Activated CD4-positive, alpha-beta T cell treated with anti-CD3 and anti-CD28 coated beads, Interleukin-2, amount 50 U/mL, for 16 hours (primary cell): ENCODE data around the gene MST1R.
A peak's percentile ranks its signal among the peaks of the same experiment; 100 is the strongest.
"Not testable (repeated sequence)": the region's sequence is repeated elsewhere in the genome, so short reads cannot be mapped to it uniquely, and the experiment has no call there.

Source experiments
- DNase-seq: peaks from one replicate; pipeline ENCODE4 v3.0.0-alpha.2; 2020

The MST1R gene

GRCh38 chr3:49903451-49904424 lies at the start of gene MST1R:
Gene MST1R, minus strand, starts transcription at chr3:49903873. Its CDS starts 264 bp downstream, at chr3:49903609.
- peak; percentile 80 for DNase-seq

- DNase-seq, result no peak
Observed at GRCh38 chr3:49952924-49953323, 49.3 kb upstream of the MST1R start.

GRCh38 chr3:49942651-49943050 lies 39.0 kb upstream of the MST1R start:
- DNase-seq, result no peak

GRCh38 chr3:49940667-49941249 lies 37.1 kb upstream of the MST1R start:
- DNase-seq, result peak; percentile 9

GRCh38 chr3:49939858-49940666 lies 36.4 kb upstream of the MST1R start, which contains the start of gene RBM6:
Gene RBM6, plus strand, starts transcription at chr3:49940150. Its CDS starts 22,492 bp downstream, at chr3:49962642.
- peak; percentile 98 for DNase-seq

GRCh38 chr3:49937090-49937489 lies 33.4 kb upstream of the MST1R start:
- no peak for DNase-seq

- not testable (repeated sequence) for DNase-seq
Observed at GRCh38 chr3:49932281-49932680, 28.6 kb upstream of the MST1R start.

- no peak for DNase-seq
Observed at GRCh38 chr3:49930922-49931321, 27.2 kb upstream of the MST1R start.

GRCh38 chr3:49930168-49930690 lies 26.6 kb upstream of the MST1R start:
- DNase-seq, result no peak

GRCh38 chr3:49929291-49930167 lies 25.9 kb upstream of the MST1R start, which contains the start of gene MON1A:
Gene MON1A, minus strand, starts transcription at chr3:49929811. Its CDS starts 16,465 bp downstream, at chr3:49913346.
- DNase-seq, result peak; percentile 93

- no peak for DNase-seq
Observed at GRCh38 chr3:49928481-49929017, 24.9 kb upstream of the MST1R start.

GRCh38 chr3:49927798-49928197 lies 24.1 kb upstream of the MST1R start:
- DNase-seq, result no peak

- DNase-seq, result no peak
Observed at GRCh38 chr3:49926117-49926728, 22.6 kb upstream of the MST1R start.

- no peak for DNase-seq
Observed at GRCh38 chr3:49925485-49925884, 21.8 kb upstream of the MST1R start.

- DNase-seq, result no peak
Observed at GRCh38 chr3:49924683-49925082, 21.0 kb upstream of the MST1R start.

- not testable (repeated sequence) for DNase-seq
Observed at GRCh38 chr3:49917806-49918590, 14.3 kb upstream of the MST1R start.

GRCh38 chr3:49916686-49917085 lies 13.0 kb upstream of the MST1R start:
- no peak for DNase-seq

GRCh38 chr3:49914906-49915305 lies 11.2 kb upstream of the MST1R start:
- DNase-seq, result no peak

- DNase-seq, result no peak
Observed at GRCh38 chr3:49912881-49913281, 9.2 kb upstream of the MST1R start.

- DNase-seq, result no peak
Observed at GRCh38 chr3:49911611-49912010, 7.9 kb upstream of the MST1R start.
